Measurements from ENCODE around the gene SIRT7.

SIRT7 gene

DNA sequence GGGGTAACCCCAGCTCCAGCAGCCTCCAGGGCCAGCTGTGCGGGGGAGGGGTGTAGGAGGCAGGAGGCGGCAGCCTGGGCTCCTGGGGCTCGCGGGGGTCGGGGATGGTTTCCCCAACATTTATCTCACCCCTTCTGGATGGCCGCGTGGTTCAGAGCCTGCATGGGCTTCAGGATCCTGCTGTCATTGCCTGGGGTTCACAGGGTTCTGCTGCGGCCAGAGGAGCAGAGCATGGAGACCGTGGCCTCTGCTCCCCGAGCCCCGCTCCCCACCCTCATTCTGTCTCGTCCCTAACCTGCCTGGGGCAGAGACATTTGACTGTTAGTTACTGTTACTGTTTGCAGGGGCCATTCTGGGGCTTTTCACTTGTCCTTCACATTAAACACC, 24.2 kb upstream of the SIRT7 start:
- DNase-seq (ENCODE audit: low read depth) = no peak
- TF ChIP-seq, protein P1, sequence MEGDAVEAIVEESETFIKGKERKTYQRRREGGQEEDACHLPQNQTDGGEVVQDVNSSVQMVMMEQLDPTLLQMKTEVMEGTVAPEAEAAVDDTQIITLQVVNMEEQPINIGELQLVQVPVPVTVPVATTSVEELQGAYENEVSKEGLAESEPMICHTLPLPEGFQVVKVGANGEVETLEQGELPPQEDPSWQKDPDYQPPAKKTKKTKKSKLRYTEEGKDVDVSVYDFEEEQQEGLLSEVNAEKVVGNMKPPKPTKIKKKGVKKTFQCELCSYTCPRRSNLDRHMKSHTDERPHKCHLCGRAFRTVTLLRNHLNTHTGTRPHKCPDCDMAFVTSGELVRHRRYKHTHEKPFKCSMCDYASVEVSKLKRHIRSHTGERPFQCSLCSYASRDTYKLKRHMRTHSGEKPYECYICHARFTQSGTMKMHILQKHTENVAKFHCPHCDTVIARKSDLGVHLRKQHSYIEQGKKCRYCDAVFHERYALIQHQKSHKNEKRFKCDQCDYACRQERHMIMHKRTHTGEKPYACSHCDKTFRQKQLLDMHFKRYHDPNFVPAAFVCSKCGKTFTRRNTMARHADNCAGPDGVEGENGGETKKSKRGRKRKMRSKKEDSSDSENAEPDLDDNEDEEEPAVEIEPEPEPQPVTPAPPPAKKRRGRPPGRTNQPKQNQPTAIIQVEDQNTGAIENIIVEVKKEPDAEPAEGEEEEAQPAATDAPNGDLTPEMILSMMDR (conservative IDR thresholded peaks at IDR 0.05; ENCODE audit: low read depth, low read length) = no peak
- no peak overlapping the region for H3K4me3 ChIP-seq (ENCODE audit: low read depth, low read length)

DNA sequence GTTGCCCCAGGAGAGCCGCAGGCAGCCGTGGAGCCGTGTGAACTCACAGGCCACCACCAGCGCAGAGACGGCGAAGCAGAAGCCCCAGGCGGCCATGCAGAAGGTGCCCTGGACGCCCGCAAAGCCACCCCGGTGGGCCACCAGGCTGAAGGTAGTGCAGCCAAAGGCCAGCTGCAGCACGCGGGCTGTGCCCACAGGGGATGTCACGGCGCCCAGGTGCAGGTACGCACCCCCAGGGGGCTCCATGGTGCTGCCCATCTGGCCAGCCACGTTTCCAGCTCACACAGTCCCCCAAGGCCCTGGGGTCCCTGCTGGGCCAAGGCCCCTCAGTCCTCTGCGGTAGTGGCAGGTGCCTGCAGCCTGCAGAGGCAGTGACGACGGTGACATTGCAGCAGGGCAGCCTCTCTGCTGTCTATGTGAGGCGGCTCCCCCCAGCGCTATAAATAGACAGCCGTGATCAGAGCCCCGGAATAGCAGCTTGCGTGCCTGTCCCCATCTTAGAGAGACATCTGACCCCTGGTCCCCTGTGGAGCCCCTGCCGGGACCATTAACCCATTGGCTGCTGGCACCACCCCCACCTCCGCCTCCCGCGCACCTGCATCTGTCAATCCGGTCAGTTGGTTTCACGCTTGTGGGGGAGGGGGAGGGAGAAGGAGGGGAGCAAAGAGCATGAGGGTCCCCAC, 23.6 kb upstream of the SIRT7 start:
- TF ChIP-seq, protein P1 (conservative IDR thresholded peaks at IDR 0.05; ENCODE audit: low read depth, low read length) = no peak
- DNase-seq (ENCODE audit: low read depth) = no peak
- H3K4me3 ChIP-seq (ENCODE audit: low read depth, low read length) = no peak overlapping the region

DNA sequence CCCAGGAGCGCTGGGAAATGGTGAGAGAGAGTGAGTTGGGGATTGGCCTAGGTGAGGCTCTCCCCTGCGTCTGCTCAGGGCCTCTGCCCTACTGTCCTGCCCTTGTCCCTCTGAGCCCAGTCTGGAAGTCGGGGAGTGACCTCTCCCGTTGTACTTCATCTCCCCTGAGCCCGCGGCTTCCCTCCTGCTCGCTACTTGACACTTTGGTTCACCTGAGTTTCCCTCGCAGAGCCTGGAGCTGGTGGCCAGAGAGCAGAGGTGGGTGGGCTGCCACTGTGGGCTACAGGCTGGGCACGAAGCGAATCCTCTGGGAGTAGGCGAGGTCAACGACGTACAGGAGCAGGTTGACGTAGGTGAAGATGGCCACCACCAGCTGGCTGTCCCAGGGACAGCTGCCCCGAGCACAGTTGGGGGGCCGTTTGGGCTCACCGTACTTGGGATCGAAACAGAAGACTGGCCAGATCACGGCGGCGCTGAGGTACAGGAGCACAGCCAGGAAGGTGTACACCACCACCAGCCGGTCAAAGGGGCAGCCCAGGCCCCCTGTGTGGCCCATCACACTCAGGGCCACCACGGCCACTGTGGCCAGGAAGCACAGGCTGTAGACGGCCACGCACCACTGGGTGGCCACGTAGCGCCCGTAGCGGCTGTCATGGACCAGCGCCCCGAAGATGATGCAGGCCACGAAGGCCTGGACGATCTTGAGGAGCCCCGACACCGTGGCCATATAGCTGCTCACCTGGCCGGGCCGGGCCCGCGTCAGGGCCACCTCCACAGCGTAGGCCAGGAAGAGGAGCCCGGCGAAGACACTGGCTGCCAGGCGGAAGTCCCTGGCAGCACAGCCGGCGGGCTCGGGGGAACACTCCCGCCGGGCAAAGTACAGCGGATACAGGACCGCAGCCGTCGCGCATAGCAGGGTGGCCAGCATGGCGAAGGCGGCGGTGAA, 22.8 kb upstream of the SIRT7 start:
- H3K4me3 ChIP-seq (ENCODE audit: low read depth, low read length) = no peak overlapping the region
- TF ChIP-seq, protein P1 (conservative IDR thresholded peaks at IDR 0.05; ENCODE audit: low read depth, low read length) = no peak
- DNase-seq (ENCODE audit: low read depth) = no peak

DNA sequence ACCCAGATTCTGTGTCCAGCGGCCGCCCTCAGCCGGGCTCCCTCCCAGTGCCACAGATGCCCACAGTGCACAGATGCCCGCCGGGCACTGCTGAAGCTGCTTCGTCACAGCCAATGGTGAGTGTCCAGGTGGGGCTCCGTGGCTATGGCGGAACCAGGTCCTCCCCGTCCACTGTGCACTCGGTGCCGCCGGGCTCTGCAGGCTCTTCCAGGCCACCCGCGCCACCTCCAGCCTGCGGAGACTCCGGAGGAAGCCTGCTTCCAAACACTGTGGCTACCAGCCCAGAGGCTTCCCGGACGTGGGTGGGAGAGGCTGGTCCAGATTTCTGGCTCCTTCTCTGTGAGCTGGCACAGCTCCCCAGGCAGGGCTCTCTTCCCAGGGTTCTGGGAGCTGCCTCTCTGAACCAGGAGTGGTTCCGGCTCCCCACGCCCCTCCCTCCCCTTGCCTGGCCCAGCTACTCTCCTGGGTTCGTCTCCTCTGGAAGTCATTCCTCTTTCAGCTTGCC, 22.0 kb upstream of the SIRT7 start:
- DNase-seq (ENCODE audit: low read depth) = no peak
- H3K4me3 ChIP-seq (ENCODE audit: low read depth, low read length) = no peak overlapping the region
- TF ChIP-seq, protein P1 (conservative IDR thresholded peaks at IDR 0.05; ENCODE audit: low read depth, low read length) = no peak

DNA sequence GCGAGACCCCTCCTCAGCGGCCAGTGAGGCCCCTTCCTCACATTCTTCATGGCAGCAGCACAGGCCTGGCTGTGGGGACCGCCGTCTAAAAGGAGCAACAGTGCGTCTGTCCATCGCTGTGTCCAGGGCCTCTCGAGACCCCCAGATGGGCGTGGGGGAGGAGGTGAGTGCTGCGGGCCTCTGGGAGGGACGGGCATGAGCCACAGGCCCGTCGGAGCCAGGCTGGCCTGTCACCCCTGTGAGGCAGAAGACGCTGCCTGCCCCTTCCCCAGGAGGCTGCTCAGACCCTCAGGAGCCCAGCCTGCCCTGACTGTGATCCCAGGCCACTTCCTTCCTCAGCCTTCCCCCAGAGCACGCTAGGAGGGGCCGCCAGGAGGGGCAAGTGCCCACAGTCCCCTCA, 21.2 kb upstream of the SIRT7 start:
- no peak overlapping the region for H3K4me3 ChIP-seq (ENCODE audit: low read depth, low read length)
- TF ChIP-seq, protein P1 (conservative IDR thresholded peaks at IDR 0.05; ENCODE audit: low read depth, low read length) = no peak
- DNase-seq (ENCODE audit: low read depth) = no peak

DNA sequence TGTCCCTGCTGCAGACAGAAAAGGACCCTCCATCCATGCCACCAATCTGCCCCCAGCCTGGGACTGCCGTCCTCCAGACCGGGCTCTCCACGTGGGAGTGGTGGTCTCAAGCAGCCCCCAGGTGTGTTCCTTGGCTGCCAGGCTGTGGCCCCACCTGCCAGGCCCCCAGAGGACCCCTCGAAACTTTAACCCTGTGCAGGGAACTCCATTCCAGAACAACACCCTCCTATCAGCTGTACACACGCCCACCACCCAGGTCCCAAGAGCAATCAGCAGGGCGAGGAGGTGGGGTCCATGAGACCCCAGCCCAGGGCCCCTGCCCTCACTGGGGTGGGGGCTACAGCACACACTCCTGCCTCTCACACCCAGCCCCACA, 17.7 kb upstream of the SIRT7 start:
- peak overlapping the region; percentile 24 for H3K4me3 ChIP-seq (ENCODE audit: low read depth, low read length)
- no peak for DNase-seq (ENCODE audit: low read depth)
- TF ChIP-seq, protein P1 (conservative IDR thresholded peaks at IDR 0.05; ENCODE audit: low read depth, low read length) = no peak

Data from choroid plexus epithelial cell (primary cell).